Measurements from ENCODE around the gene TBC1D3I.
"Not testable (repeated sequence)": the region's sequence is repeated elsewhere in the genome, so short reads cannot be mapped to it uniquely, and the experiment has no call there.

GRCh38 chr17:36221581-36222100 lies 42.7 kb downstream of the TBC1D3I start:
- TF ChIP-seq CTCF (conservative IDR thresholded peaks at IDR 0.05; ENCODE audit: low read length); EZH2phosphoT487 (IDR thresholded peaks at IDR 0.05; ENCODE audit: borderline replicate concordance, low read depth, low read length): not testable (repeated sequence)
